IMR-90 (cell line): ENCODE measurements around the gene UNC50. TPM values are rescaled to one million over a fixed set of nuclear protein-coding genes. Genes with fewer than 3 reads are reported as not detected.

Source experiments
- ATAC-seq: fragments of 200-7000 bp; cut with Tn5 transposase; 2 replicates; pipeline ENCODE4 v1.9.1; 2020; ENCODE audit warnings: low read depth, mild to moderate bottlenecking, moderate library complexity
- BruUV-seq: library from RNA; stranded (reverse); fragments of 400-500 nt; replicated peaks from 2 replicates; lab custom pipeline; 2021; lab: Mats Ljungman, UMichigan
- CTCF ChIA-PET: fragments of 300-600 bp; formaldehyde crosslinking; extraction: SDS; loops from one replicate; lab custom pipeline; 2021; ENCODE audit warnings: antibody characterized with exemption; lab: Yijun Ruan, JAX
- POLR2A ChIA-PET: fragments of 300-600 bp; sonication (Branson Sonifier 250); formaldehyde crosslinking; loops from one replicate; lab custom pipeline; 2022; ENCODE audit warnings: antibody characterized with exemption; ENCODE audit not compliant: unreplicated experiment; lab: Charles Lee
- DNase-seq: peaks from one replicate; pipeline ENCODE4 v3.0.0; 2013
- H2AFZ ChIP-seq: replicated peaks from 2 replicates; pipeline ENCODE3; 2013; ENCODE audit warnings: low read length, mild to moderate bottlenecking; ENCODE audit not compliant: poor library complexity
- H2AK5ac ChIP-seq: 2 replicates; pipeline ENCODE4 v1.6.1; 2013; ENCODE audit warnings: low read depth, low read length, inconsistent platforms
- H2AK9ac ChIP-seq: replicated peaks from 2 replicates; pipeline ENCODE3; 2013; ENCODE audit warnings: mild to moderate bottlenecking, low read depth, low read length, moderate library complexity; ENCODE audit not compliant: poor library complexity
- H2BK120ac ChIP-seq: 2 replicates; pipeline ENCODE4 v1.6.1; 2013; ENCODE audit warnings: low read depth, low read length, inconsistent platforms
- H2BK15ac ChIP-seq: 3 replicates; pipeline ENCODE4 v1.6.1; 2013; ENCODE audit warnings: low read depth, low read length, inconsistent platforms
- H2BK20ac ChIP-seq: 2 replicates; pipeline ENCODE4 v1.6.1; 2013; ENCODE audit warnings: low read depth, mild to moderate bottlenecking, inconsistent platforms, low read length, moderate library complexity
- H2BK5ac ChIP-seq: 2 replicates; pipeline ENCODE4 v1.6.1; 2013; ENCODE audit warnings: mild to moderate bottlenecking, low read depth, low read length, inconsistent platforms; ENCODE audit not compliant: poor library complexity, severe bottlenecking
- H3K14ac ChIP-seq: replicated peaks from 2 replicates; pipeline ENCODE4 v1.6.1; 2013; ENCODE audit warnings: low read depth, low read length, inconsistent platforms
- H3K18ac ChIP-seq: 2 replicates; pipeline ENCODE4 v1.6.1; 2013; ENCODE audit warnings: low read depth, low read length, control low read depth
- H3K23ac ChIP-seq: 2 replicates; pipeline ENCODE4 v1.6.1; 2013; ENCODE audit warnings: low read depth, low read length, inconsistent platforms
- H3K27ac ChIP-seq: 2 replicates; pipeline ENCODE4 v1.5.1; 2013; ENCODE audit warnings: mild to moderate bottlenecking, control low read depth, low read length; ENCODE audit not compliant: insufficient read depth
- H3K27me3 ChIP-seq: 2 replicates; pipeline ENCODE4 v1.6.1; 2013; ENCODE audit warnings: low read length; ENCODE audit not compliant: control insufficient read depth, insufficient read depth
- H3K36me3 ChIP-seq: 2 replicates; pipeline ENCODE4 v1.6.1; 2013; ENCODE audit warnings: low read length, mixed read lengths; ENCODE audit not compliant: control insufficient read depth, insufficient read depth
- H3K4ac ChIP-seq: 2 replicates; pipeline ENCODE4 v1.6.1; 2013; ENCODE audit warnings: low read depth, low read length, inconsistent platforms
- H3K4me1 ChIP-seq: 2 replicates; pipeline ENCODE4 v1.6.1; 2013; ENCODE audit warnings: low read length, mixed read lengths; ENCODE audit not compliant: control insufficient read depth, insufficient read depth
- H3K4me2 ChIP-seq: 2 replicates; pipeline ENCODE4 v1.6.1; 2013; ENCODE audit warnings: low read depth, mild to moderate bottlenecking, control low read depth, low read length, moderate library complexity
- H3K4me3 ChIP-seq: 2 replicates; pipeline ENCODE4 v1.5.1; 2013; ENCODE audit warnings: low read depth, mild to moderate bottlenecking, control low read depth, low read length, moderate library complexity; ENCODE audit not compliant: insufficient read depth
- H3K56ac ChIP-seq: 2 replicates; pipeline ENCODE4 v1.6.1; 2013; ENCODE audit warnings: low read length, inconsistent platforms; ENCODE audit not compliant: insufficient read depth; ENCODE audit errors: extremely low read depth
- H3K79me1 ChIP-seq, 2 experiments: 2 replicates each; pipeline ENCODE4 v1.6.1; 2013; ENCODE audit warnings: low read length in 2 of 2, inconsistent platforms in 1 of 2, low read depth in 1 of 2
- H3K9ac ChIP-seq: 2 replicates; pipeline ENCODE4 v1.6.1; 2013; ENCODE audit warnings: low read depth, low read length, control low read depth
- H3K9me1 ChIP-seq: 2 replicates; pipeline ENCODE4 v1.6.1; 2013; ENCODE audit warnings: low read length, inconsistent platforms; ENCODE audit not compliant: insufficient read depth
- H3K9me3 ChIP-seq: 2 replicates; pipeline ENCODE4 v1.6.1; 2013; ENCODE audit warnings: low read length; ENCODE audit not compliant: control insufficient read depth, insufficient read depth
- H4K20me1 ChIP-seq: 2 replicates; pipeline ENCODE4 v1.6.1; 2013; ENCODE audit warnings: low read length, inconsistent platforms; ENCODE audit not compliant: insufficient read depth
- H4K5ac ChIP-seq: 2 replicates; pipeline ENCODE4 v1.6.1; 2013; ENCODE audit warnings: mild to moderate bottlenecking, low read depth, low read length, control low read depth
- H4K8ac ChIP-seq, 2 experiments: 2 replicates each; pipeline ENCODE4 v1.6.1; 2013; ENCODE audit warnings: low read depth in 2 of 2, low read length in 2 of 2, control low read depth in 1 of 2, inconsistent platforms in 1 of 2
- H4K91ac ChIP-seq: 2 replicates; pipeline ENCODE4 v1.6.1; 2013; ENCODE audit warnings: low read depth, low read length, inconsistent platforms; ENCODE audit not compliant: insufficient read depth
- BHLHE40 ChIP-seq: fragments of 150-350 bp; IDR thresholded peaks from 2 replicates; pipeline ENCODE4 v1.6.1; 2016; ENCODE audit warnings: mild to moderate bottlenecking, low read depth, low read length
- CEBPB ChIP-seq: IDR thresholded peaks from 2 replicates; pipeline ENCODE4 v1.6.1; 2012; ENCODE audit warnings: low read depth, low read length, improper control_type of control experiment
- CTCF ChIP-seq: conservative IDR thresholded peaks from 2 replicates; pipeline ENCODE4 v1.5.1; 2012; ENCODE audit warnings: mild to moderate bottlenecking, low read depth, low read length, improper control_type of control experiment
- ELK1 ChIP-seq: fragments of 150-350 bp; IDR thresholded peaks from 2 replicates; pipeline ENCODE4 v1.6.1; 2016; ENCODE audit warnings: low read depth, mild to moderate bottlenecking, low read length, moderate library complexity, borderline replicate concordance
- FOS ChIP-seq: fragments of 150-350 bp; IDR thresholded peaks from 2 replicates; pipeline ENCODE4 v1.6.1; 2016; ENCODE audit warnings: low read depth, low read length
- MAFK ChIP-seq: IDR thresholded peaks from 2 replicates; pipeline ENCODE4 v1.6.1; 2012; ENCODE audit warnings: low read depth, low read length, improper control_type of control experiment
- MAZ ChIP-seq: IDR thresholded peaks from 2 replicates; pipeline ENCODE4 v1.6.1; 2012; ENCODE audit warnings: low read depth, mild to moderate bottlenecking, low read length, improper control_type of control experiment, moderate library complexity, borderline replicate concordance
- MXI1 ChIP-seq: IDR thresholded peaks from 2 replicates; pipeline ENCODE4 v1.6.1; 2012; ENCODE audit warnings: low read depth, mild to moderate bottlenecking, low read length, moderate library complexity, borderline replicate concordance
- POLR2A ChIP-seq: IDR thresholded peaks from 2 replicates; pipeline ENCODE4 v1.6.1; 2012; ENCODE audit warnings: mild to moderate bottlenecking, low read depth, low read length
- RAD21 ChIP-seq: IDR thresholded peaks from 2 replicates; pipeline ENCODE4 v1.6.1; 2012; ENCODE audit warnings: low read length, improper control_type of control experiment
- RCOR1 ChIP-seq: IDR thresholded peaks from 2 replicates; pipeline ENCODE4 v1.6.1; 2012; ENCODE audit warnings: mild to moderate bottlenecking, low read length, improper control_type of control experiment; ENCODE audit not compliant: insufficient replicate concordance
- RFX5 ChIP-seq: IDR thresholded peaks from 2 replicates; pipeline ENCODE4 v1.8.0; 2012; ENCODE audit warnings: low read depth, mild to moderate bottlenecking, low read length, moderate library complexity
- SMC3 ChIP-seq: fragments of 150-350 bp; IDR thresholded peaks from 2 replicates; pipeline ENCODE4 v1.6.1; 2016; ENCODE audit warnings: low read depth, mild to moderate bottlenecking, antibody characterized with exemption, low read length, moderate library complexity
- USF2 ChIP-seq: fragments of 150-350 bp; IDR thresholded peaks from 2 replicates; pipeline ENCODE4 v1.6.1; 2017; ENCODE audit warnings: mild to moderate bottlenecking, antibody characterized with exemption, low read length, low read depth
- WGBS, 2 experiments: methylation state at CpG; one replicate each; pipeline versions ENCODE4 v1.1.5 to v1.1.7; 2013; ENCODE audit warnings: missing lambda C conversion rate in 2 of 2; ENCODE audit not compliant: insufficient read length in 1 of 2; ENCODE audit errors: extremely low coverage in 2 of 2; 5-methylcytosine and 5-hydroxymethylcytosine counted together
- dilution Hi-C: fragments of 300-500 bp; cut with HindIII; formaldehyde crosslinking; loops from one replicate; pipeline ENCODE4 v1.14.3; 2018; ENCODE audit warnings: low sequenced_read_pairs; ENCODE audit not compliant: unreplicated experiment
- in situ Hi-C: fragments of 300-500 bp; cut with MboI; formaldehyde crosslinking; loops from 3 replicates; pipeline ENCODE4 v1.14.3; 2019; ENCODE audit warnings: low sequenced_read_pairs, inconsistent platforms, mixed read lengths
- intact Hi-C: fragments of 100-400 bp; cut with micrococcal nuclease; formaldehyde crosslinking; loops from 2 replicates; pipeline ENCODE4 v1.10.0; 2022
- polyA plus RNA-seq, 3 experiments: library from polyadenylated mRNA; depleted of rRNA; stranded (reverse); fragments of >200 nt; gene quantifications; 2 replicates each; pipeline ENCODE4 v1.2.3, GENCODE V29; 2012; ENCODE audit warnings: low replicate concordance in 1 of 3
- total RNA-seq: library from RNA; depleted of rRNA; stranded (reverse); fragments of >200 nt; gene quantifications from 2 replicates; pipeline ENCODE4 v1.2.3, GENCODE V29; 2012

UNC50 gene
- total and polyA plus RNA-seq, 2 of the 4 experiments (the other 2 are of a cell fraction): 18.3 to 34.1 TPM

- Histone ChIP-seq H2BK15ac (no peak overlapping the region), H2BK120ac (no peak overlapping the region), H3K14ac (no peak overlapping the region), H2AFZ (no peak overlapping the region), H3K27me3 (peaks cover 4% of the 10 kb centered on the region), H3K56ac (no peak overlapping the region), H2BK5ac (no peak overlapping the region), H2AK9ac (no peak overlapping the region), H3K79me1 (no peaks in the 10 kb centered on the region), H4K5ac (no peak overlapping the region), H2AK5ac (no peak overlapping the region), H3K23ac (no peak overlapping the region), H3K27ac (no peak overlapping the region), H3K9ac (no peak overlapping the region), H3K4me1 (no peaks in the 10 kb centered on the region), H4K8ac (no peak overlapping the region), H3K18ac (no peak overlapping the region), H4K20me1 (no peaks in the 10 kb centered on the region), H3K9me1 (no peaks in the 10 kb centered on the region), H3K4me3 (no peak overlapping the region), H3K9me3 (no peaks in the 10 kb centered on the region), H3K4me2 (no peak overlapping the region), H4K91ac (no peak overlapping the region), H3K36me3 (no peaks in the 10 kb centered on the region), H2BK20ac (no peak overlapping the region), H3K4ac (no peak overlapping the region)
- CTCF ChIA-PET: no interaction called here
- no peak; the same call in 1 of the 2 replicates for ATAC-seq
- no peak for DNase-seq
- no CpG with 5 or more reads among the region's 5 CpGs for WGBS, 2 experiments
- in situ Hi-C loops (loop anchor here (10.0 to 25.0 kb wide), 2 partner anchors 201 to 869 kb away; no protein-coding TSS in a partner anchor), intact Hi-C loops (no loop called here), dilution Hi-C loops (no loop called here)
- POLR2A ChIA-PET: no interaction called here
- BruUV-seq: no TSS peak
- TF ChIP-seq MAZ (no peak), CTCF (no peak), BHLHE40 (no peak), FOS (no peak), CEBPB (no peak), ELK1 (no peak), RCOR1 (no peak), SMC3 (no peak), RFX5 (no peak), POLR2A (no peak), RAD21 (no peak), MXI1 (no peak), USF2 (no peak), MAFK (no peak)
Measured at GRCh38 chr2:98643496-98644100, 35.2 kb downstream of the UNC50 start.
